NK-92 (cell line): Measurements from ENCODE around the gene SMAD1.
"Not testable (repeated sequence)": the region's sequence is repeated elsewhere in the genome, so short reads cannot be mapped to it uniquely, and the experiment has no call there.

ENCODE experiments used
- DNase-seq: peaks from one replicate; lab custom pipeline; 2025; ENCODE audit not compliant: unreplicated experiment; lab: John Stamatoyannopoulos, UW

Gene SMAD1

GRCh38 chr4:145554691-145555090, 73.0 kb downstream of the SMAD1 start:
- no peak for DNase-seq

GRCh38 chr4:145557720-145558119, 76.1 kb downstream of the SMAD1 start:
- DNase-seq, result no peak

- DNase-seq, result no peak
Measured at GRCh38 chr4:145563293-145563985, 81.8 kb downstream of the SMAD1 start.

- no peak for DNase-seq
Measured at GRCh38 chr4:145564540-145564939, 82.9 kb downstream of the SMAD1 start.

- no peak for DNase-seq
Measured at GRCh38 chr4:145565328-145565727, 83.7 kb downstream of the SMAD1 start.

GRCh38 chr4:145566086-145566708, 84.5 kb downstream of the SMAD1 start:
- no peak for DNase-seq

- no peak for DNase-seq
Measured at GRCh38 chr4:145566768-145567167, 85.1 kb downstream of the SMAD1 start.

- no peak for DNase-seq
Measured at GRCh38 chr4:145567516-145567915, 85.9 kb downstream of the SMAD1 start.

GRCh38 chr4:145574546-145574945, 92.9 kb downstream of the SMAD1 start:
- DNase-seq, result not testable (repeated sequence)

- DNase-seq, result no peak
Measured at GRCh38 chr4:145580906-145581305, 99.3 kb downstream of the SMAD1 start.

GRCh38 chr4:145583191-145584055, 101.8 kb downstream of the SMAD1 start:
- no peak for DNase-seq

GRCh38 chr4:145587088-145587754, 105.6 kb downstream of the SMAD1 start:
- no peak for DNase-seq

GRCh38 chr4:145589381-145589780, 107.7 kb downstream of the SMAD1 start:
- not testable (repeated sequence) for DNase-seq

- DNase-seq, result no peak
Measured at GRCh38 chr4:145589916-145590702, 108.5 kb downstream of the SMAD1 start.

- DNase-seq, result no peak
Measured at GRCh38 chr4:145602129-145602760, 120.6 kb downstream of the SMAD1 start.

- no peak for DNase-seq
Measured at GRCh38 chr4:145605941-145606340, 124.3 kb downstream of the SMAD1 start.
